ENCODE measurements around the gene AKAP12.

GRCh38 chr6:151263035-151263434, 23.3 kb downstream of the AKAP12 start:
- no peak for TF ChIP-seq CTCF (IDR thresholded peaks at IDR 0.05; ENCODE audit: low read depth, low read length, poor library complexity, severe bottlenecking)
- TF ChIP-seq EZH2phosphoT487 (IDR thresholded peaks at IDR 0.05; ENCODE audit: borderline replicate concordance, low read length), result no peak

All from DOHH2 (cell line).